Fibroblast of upper back skin (primary cell): ENCODE measurements around the gene CIC.
"Not testable (repeated sequence)": the region's sequence is repeated elsewhere in the genome, so short reads cannot be mapped to it uniquely, and the experiment has no call there.

ENCODE experiments used
- DNase-seq: peaks from one replicate; pipeline ENCODE4 v3.0.0-alpha.2; 2013

CIC gene

DNA sequence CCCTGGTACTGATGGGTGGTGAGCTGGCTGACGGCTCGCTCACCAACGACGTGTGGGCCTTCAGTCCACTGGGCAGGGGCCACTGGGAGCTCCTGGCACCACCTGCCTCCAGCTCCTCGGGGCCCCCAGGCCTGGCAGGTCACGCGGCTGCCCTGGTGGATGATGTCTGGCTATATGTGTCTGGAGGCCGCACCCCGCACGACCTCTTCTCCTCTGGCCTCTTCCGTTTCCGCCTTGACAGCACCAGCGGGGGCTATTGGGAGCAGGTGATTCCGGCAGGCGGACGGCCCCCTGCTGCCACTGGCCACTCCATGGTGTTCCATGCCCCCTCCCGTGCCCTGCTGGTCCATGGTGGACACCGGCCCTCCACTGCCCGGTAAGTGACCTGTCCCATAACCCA, 66.9 kb downstream of the CIC start:
- DNase-seq: no peak

DNA sequence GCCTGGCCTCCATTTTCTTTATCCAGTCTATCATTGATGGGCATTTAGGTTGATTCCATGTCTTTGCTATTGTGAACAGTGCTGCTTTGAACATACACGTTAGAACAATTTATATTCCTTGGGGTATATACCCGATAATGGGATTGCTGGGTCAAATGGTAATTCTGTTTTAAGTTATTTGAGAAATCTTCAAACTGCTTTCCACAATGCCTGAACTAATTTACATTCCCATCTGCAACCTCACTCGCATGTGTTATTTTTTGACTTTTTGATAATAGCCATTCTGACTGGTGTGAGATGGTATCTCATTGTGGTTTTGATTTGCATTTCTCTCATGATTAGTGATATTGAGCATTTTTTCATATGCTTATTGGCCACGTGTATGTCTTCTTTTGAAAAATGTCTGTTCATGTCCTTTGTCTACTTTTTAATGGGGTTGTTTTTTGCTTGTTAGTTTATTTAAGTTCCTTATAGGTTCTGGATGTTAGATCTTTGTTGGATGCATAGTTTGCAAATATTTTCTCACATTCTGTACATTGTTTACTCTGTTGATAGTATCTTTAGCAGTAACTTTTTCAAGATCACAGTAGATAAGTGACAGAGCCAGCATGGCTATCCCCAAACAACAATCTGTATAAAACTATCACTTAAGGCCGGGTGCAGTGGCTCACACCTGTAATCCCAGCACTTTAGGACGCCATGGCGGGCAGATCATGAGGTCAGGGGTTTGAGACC, 70.2 kb downstream of the CIC start:
- not testable (repeated sequence) for DNase-seq

DNA sequence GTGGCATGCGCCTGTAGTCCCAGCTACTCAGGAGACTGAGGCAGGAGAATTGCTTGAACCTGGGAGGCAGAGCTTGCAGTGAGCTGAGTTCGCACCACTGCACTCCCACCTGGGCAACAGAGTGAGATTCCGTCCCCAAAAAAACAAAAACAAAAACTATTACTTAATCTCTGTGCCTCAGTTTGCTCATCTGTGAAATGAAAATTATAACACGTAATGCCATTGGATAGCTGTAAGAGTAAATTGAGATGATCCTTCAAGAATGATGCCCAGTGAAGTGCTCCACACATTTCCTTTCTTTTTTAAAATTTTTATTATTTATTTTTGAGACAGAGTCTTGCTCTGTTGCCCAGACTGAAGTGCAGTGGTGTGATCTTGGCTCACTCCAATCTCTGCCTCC, 70.9 kb downstream of the CIC start:
- DNase-seq: not testable (repeated sequence)

DNA sequence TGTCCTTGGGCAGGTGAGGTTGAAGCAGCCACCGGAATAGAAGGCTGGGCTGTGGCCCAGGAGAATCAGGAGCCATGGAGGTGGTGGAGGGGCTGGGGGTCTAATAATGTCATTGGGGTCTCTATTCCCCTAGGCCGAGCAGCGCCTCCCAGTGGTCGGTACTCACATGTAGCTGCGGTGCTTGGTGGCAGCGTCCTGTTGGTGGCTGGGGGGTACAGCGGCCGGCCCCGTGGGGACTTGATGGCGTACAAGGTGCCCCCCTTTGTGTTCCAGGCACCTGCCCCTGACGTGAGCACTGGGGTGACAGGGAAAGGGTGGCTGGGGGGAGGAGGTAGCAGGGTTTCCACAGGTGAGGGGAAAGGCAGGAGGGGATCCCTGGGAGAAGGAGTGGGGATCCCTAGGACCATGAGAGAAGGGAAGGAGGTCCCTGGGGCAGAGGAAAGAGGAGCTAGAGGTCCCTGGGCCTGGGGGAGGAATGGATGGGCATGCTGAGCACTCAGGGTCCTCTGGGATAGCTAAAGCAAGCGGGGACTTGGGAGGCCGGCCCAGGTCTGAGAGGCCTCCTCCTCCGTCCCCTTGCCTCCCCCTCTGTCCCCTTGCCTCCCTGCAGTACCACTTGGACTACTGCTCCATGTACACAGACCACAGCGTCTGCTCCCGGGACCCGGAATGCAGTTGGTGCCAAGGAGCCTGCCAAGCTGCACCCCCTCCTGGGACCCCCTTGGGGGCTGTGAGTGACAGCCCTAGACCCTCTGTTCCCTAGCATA, 74.5 kb downstream of the CIC start:
- DNase-seq: no peak

DNA sequence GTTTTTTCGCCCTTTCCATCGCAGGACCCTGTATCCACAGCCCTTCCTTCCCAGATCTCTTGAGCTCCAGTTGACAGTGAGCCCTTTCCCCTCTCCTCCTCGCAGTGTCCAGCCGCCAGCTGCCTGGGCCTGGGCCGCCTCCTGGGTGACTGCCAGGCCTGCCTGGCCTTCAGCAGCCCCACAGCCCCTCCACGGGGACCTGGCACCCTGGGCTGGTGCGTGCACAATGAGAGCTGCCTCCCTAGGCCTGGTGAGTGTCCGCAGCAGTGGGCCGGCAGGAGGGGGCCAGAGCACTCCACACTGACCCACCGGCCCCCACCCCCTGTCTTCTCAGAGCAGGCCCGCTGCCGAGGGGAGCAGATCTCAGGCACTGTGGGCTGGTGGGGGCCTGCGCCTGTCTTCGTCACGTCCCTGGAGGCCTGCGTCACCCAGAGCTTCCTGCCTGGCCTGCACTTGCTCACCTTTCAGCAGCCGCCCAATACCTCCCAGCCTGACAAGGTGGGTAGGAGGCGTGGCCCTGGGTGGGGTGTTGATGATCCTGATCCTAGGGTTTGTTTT, 75.4 kb downstream of the CIC start:
- no peak for DNase-seq
